Coronary artery (tissue), 2 donors: ENCODE data around the gene FSTL4.

Experiments used
- DNase-seq: peaks from one replicate; pipeline ENCODE4 v3.0.0-alpha.2; 2017; ENCODE audit warnings: low spot score
- H3K27ac ChIP-seq, 2 donors: fragments of 200-600 bp; sonication (generic); one replicate each; pipeline ENCODE4 v1.5.1; 2016 to 2019
- H3K4me3 ChIP-seq: fragments of 200-600 bp; sonication (generic); 2 replicates; pipeline ENCODE4 v1.5.1; 2016; ENCODE audit warnings: mild to moderate bottlenecking, moderate library complexity
- CTCF ChIP-seq: fragments of 200-600 bp; sonication (generic); IDR thresholded peaks from one replicate; pipeline ENCODE4 v1.5.1; 2019; ENCODE audit warnings: antibody characterized with exemption

FSTL4 gene

GRCh38 chr5:133276171-133276570 lies 336.2 kb downstream of the FSTL4 start:
- H3K27ac ChIP-seq: no peak overlapping the region
- no peak overlapping the region for H3K4me3 ChIP-seq
- TF ChIP-seq CTCF: no peak
- no peak for DNase-seq

- no peak for TF ChIP-seq CTCF
- Histone ChIP-seq H3K27ac (no peak overlapping the region), H3K4me3 (no peak overlapping the region)
- no peak for DNase-seq
These were observed 336.7 kb downstream of the FSTL4 start for GRCh38 chr5:133275631-133276030.

GRCh38 chr5:133274597-133274935 lies 337.8 kb downstream of the FSTL4 start:
- no peak for DNase-seq
- Histone ChIP-seq H3K4me3 (no peak overlapping the region), H3K27ac (no peak overlapping the region)
- no peak for TF ChIP-seq CTCF

- H3K4me3 ChIP-seq: no peak overlapping the region
- DNase-seq: no peak
- no peak overlapping the region for H3K27ac ChIP-seq
These were observed 338.4 kb downstream of the FSTL4 start for GRCh38 chr5:133273661-133274596.

GRCh38 chr5:133272345-133272744 lies 340.0 kb downstream of the FSTL4 start:
- Histone ChIP-seq H3K27ac (no peak overlapping the region), H3K4me3 (no peak overlapping the region)
- TF ChIP-seq CTCF: no peak
- no peak for DNase-seq

More at GRCh38 chr5:133273661-133274596, 338.4 kb downstream of the FSTL4 start:
- no peak for TF ChIP-seq CTCF

GRCh38 chr5:133271606-133272005 lies 340.7 kb downstream of the FSTL4 start:
- Histone ChIP-seq H3K27ac (no peak overlapping the region), H3K4me3 (no peak overlapping the region)
- DNase-seq: no peak
- no peak for TF ChIP-seq CTCF

- Histone ChIP-seq H3K4me3 (no peak overlapping the region), H3K27ac (no peak overlapping the region)
- no peak for DNase-seq
- no peak for TF ChIP-seq CTCF
These were observed 342.6 kb downstream of the FSTL4 start for GRCh38 chr5:133269691-133270090.
